Stimulated activated CD4-positive, alpha-beta T cell treated with anti-CD3 and anti-CD28 coated beads, Interleukin-15, amount 100 ng/mL, for 1 hour (primary cell): ENCODE measurements around the gene LY6G5B.
A peak's percentile ranks its signal among the peaks of the same experiment; 100 is the strongest.

Experiments
- DNase-seq, 2 donors: peaks; one replicate each; pipeline ENCODE4 v3.0.0-alpha.2; 2020; ENCODE audit warnings: low read depth in 1 of 2, low spot score in 1 of 2

LY6G5B gene

GRCh38 chr6:31662124-31662723, 7.6 kb upstream of the LY6G5B start:
- no peak for DNase-seq

- DNase-seq = no peak
These were observed 6.4 kb upstream of the LY6G5B start for GRCh38 chr6:31663126-31663960.

- no peak for DNase-seq
These were observed 5.6 kb upstream of the LY6G5B start for GRCh38 chr6:31663961-31664789.

- peak; percentile 76 for DNase-seq
These were observed 4.8 kb upstream of the LY6G5B start, which contains the start of gene GPANK1 for GRCh38 chr6:31664790-31665500. TSS of gene GPANK1 (minus strand) at chr6:31664997. CDS start at chr6:31664478, 519 bp downstream.

- DNase-seq = peak; percentile 93 to 97
These were observed 4.1 kb upstream of the LY6G5B start, which contains the start of gene CSNK2B for GRCh38 chr6:31665501-31666336. TSS of gene CSNK2B (plus strand) at chr6:31666080. CDS start at chr6:31666832, 752 bp downstream.

- DNase-seq = no peak
These were observed 3.3 kb upstream of the LY6G5B start for GRCh38 chr6:31666337-31666965.

GRCh38 chr6:31676322-31676903, 6.6 kb downstream of the LY6G5B start:
- DNase-seq = no peak

GRCh38 chr6:31676904-31677303, 7.1 kb downstream of the LY6G5B start:
- no peak for DNase-seq

GRCh38 chr6:31677955-31678354, 8.2 kb downstream of the LY6G5B start:
- DNase-seq = no peak

GRCh38 chr6:31680226-31681134, 10.7 kb downstream of the LY6G5B start, which contains the start of gene LY6G5C:
TSS of gene LY6G5C (minus strand) at chr6:31681067. CDS start at chr6:31680373, 694 bp downstream.
- DNase-seq = peak in 1 of 2 donors; percentile 38

GRCh38 chr6:31681135-31681671, 11.4 kb downstream of the LY6G5B start:
- no peak for DNase-seq

GRCh38 chr6:31683591-31683990, 13.8 kb downstream of the LY6G5B start:
- no peak for DNase-seq

GRCh38 chr6:31686483-31686882, 16.7 kb downstream of the LY6G5B start:
- no peak for DNase-seq

GRCh38 chr6:31687321-31687720, 17.5 kb downstream of the LY6G5B start:
- no peak for DNase-seq

GRCh38 chr6:31687860-31688693, 18.3 kb downstream of the LY6G5B start:
- DNase-seq = no peak

GRCh38 chr6:31689249-31690110, 19.7 kb downstream of the LY6G5B start:
- no peak for DNase-seq
